Measurements from ENCODE around the gene SLC10A7. TPM values are rescaled to one million over a fixed set of nuclear protein-coding genes. Genes with fewer than 3 reads are reported as not detected.

SLC10A7 gene
- total and polyA plus RNA-seq, 2 of the 8 experiments (the other 6 are each of a cell fraction or from before 2014, with no cell fraction given), result 2.5 to 2.9 TPM

GRCh38 chr4:146317783-146318182 lies 204.0 kb downstream of the SLC10A7 start:
- Histone ChIP-seq H3K4me3 (ENCODE audit: extremely low read depth in 1 of 4, insufficient read depth in 2 of 4, low read depth in 3 of 4, low read length in 4 of 4) (no peak overlapping the region), H3K23ac (ENCODE audit: insufficient read length) (no peak overlapping the region), H3K9me3 (ENCODE audit: insufficient read depth in 2 of 2, low read depth in 1 of 2, low read length in 1 of 2) (no peaks in the 10 kb centered on the region), H3K79me2 (ENCODE audit: control insufficient read depth in 1 of 2, insufficient read depth in 2 of 2, low read length in 2 of 2) (no peaks in the 10 kb centered on the region), H4K8ac (ENCODE audit: extremely low read depth, insufficient read depth, low read length) (no peak overlapping the region), H3K23me2 (ENCODE audit: low read depth, low read length) (no peaks in the 10 kb centered on the region), H3K4ac (replicated peaks; ENCODE audit: insufficient read length, low read depth, low read length) (no peak overlapping the region), H3K18ac (ENCODE audit: extremely low read depth, low read length) (no peak overlapping the region), H2AK5ac (ENCODE audit: low read depth, low read length) (no peak overlapping the region), H3K79me1 (ENCODE audit: low read depth, low read length) (no peaks in the 10 kb centered on the region), H3K9ac (replicated peaks in 1 of 4; ENCODE audit: extremely low read depth in 1 of 4, low read depth in 3 of 4, low read length in 3 of 4) (no peak overlapping the region), H3K56ac (replicated peaks; ENCODE audit: insufficient read length, low read depth, low read length) (no peak overlapping the region), H4K91ac (replicated peaks; ENCODE audit: insufficient read length, low read length) (no peak overlapping the region), H4K5ac (ENCODE audit: insufficient read length, low read depth, low read length) (no peak overlapping the region), H2AFZ (ENCODE audit: low read length) (no peak overlapping the region), H2BK20ac (ENCODE audit: low read length) (no peak overlapping the region), H3K4me2 (ENCODE audit: insufficient read depth in 1 of 2, low read depth in 2 of 2, low read length in 2 of 2) (no peak overlapping the region), H3K36me3 (ENCODE audit: control insufficient read depth in 2 of 4, insufficient read depth in 4 of 4, low read length in 3 of 4) (no peaks in the 10 kb centered on the region), H3K27ac (ENCODE audit: low read depth, low read length) (no peak overlapping the region), H3K14ac (ENCODE audit: insufficient read length) (no peak overlapping the region), H4K20me1 (replicated peaks in 1 of 2; ENCODE audit: control insufficient read depth in 1 of 2, insufficient read depth in 2 of 2, low read length in 2 of 2) (no peaks in the 10 kb centered on the region), H3K4me1 (replicated peaks in 1 of 4; ENCODE audit: control insufficient read depth in 3 of 4, insufficient read depth in 4 of 4, low read length in 3 of 4) (no peaks in the 10 kb centered on the region), H3K27me3 (replicated peaks in 1 of 4; ENCODE audit: control insufficient read depth in 3 of 4, extremely low read depth in 1 of 4, insufficient read depth in 3 of 4, low read length in 3 of 4) (no peaks in the 10 kb centered on the region; a peak in 3 of 7 replicates), H2BK15ac (ENCODE audit: low read length) (no peak overlapping the region), H2BK12ac (ENCODE audit: low read depth, low read length) (no peak overlapping the region), H2BK120ac (replicated peaks; ENCODE audit: low read depth, low read length) (no peak overlapping the region), H2BK5ac (ENCODE audit: low read depth, low read length) (no peak overlapping the region)
- no peak for FAIRE-seq
- ChIA-PET POLR2A (ENCODE audit: partially characterized antibody) (no interaction called here), CTCF (ENCODE audit: partially characterized antibody) (interaction anchor here (1.1 kb wide), 1 partner anchor 23 kb away, joined by 4 read pairs; no protein-coding TSS in a partner anchor)
- no peak for DNase-seq (ENCODE audit: low read depth in 1 of 2, low spot score in 2 of 2)
- 100% methylated on average over 1 of the region's 1 CpG; no CpG with 5 or more reads in 1 of the 2 experiments for WGBS, 2 experiments (ENCODE audit: extremely low coverage in 1 of 2, insufficient coverage in 1 of 2, insufficient read length in 1 of 2, insufficient replicate concordance in 2 of 2, low coverage in 1 of 2, low lambda C conversion rate in 2 of 2, missing lambda C conversion rate in 1 of 2)
- TF ChIP-seq ZNF274 (IDR thresholded peaks at IDR 0.05; ENCODE audit: borderline replicate concordance, extremely low read depth, low read length) (no peak), ATF2 (IDR thresholded peaks at IDR 0.05; ENCODE audit: low read length) (no peak), KDM4A (IDR thresholded peaks at IDR 0.05; ENCODE audit: low read depth, low read length, severe bottlenecking) (no peak), SUZ12 (IDR thresholded peaks at IDR 0.05; ENCODE audit: low read length) (no peak), POLR2AphosphoS5 (IDR thresholded peaks at IDR 0.05; ENCODE audit: low read depth, low read length) (no peak), CHD1 (IDR thresholded peaks at IDR 0.05; ENCODE audit: low read depth, low read length) (no peak), MAFK (IDR thresholded peaks at IDR 0.05; ENCODE audit: low read depth, low read length) (no peak), SIX5 (IDR thresholded peaks at IDR 0.05; ENCODE audit: low read depth, low read length) (no peak), SP2 (IDR thresholded peaks at IDR 0.05; ENCODE audit: low read length) (no peak), ASH2L (IDR thresholded peaks at IDR 0.05; ENCODE audit: low read length) (no peak)
- TF ChIP-seq, protein P1, sequence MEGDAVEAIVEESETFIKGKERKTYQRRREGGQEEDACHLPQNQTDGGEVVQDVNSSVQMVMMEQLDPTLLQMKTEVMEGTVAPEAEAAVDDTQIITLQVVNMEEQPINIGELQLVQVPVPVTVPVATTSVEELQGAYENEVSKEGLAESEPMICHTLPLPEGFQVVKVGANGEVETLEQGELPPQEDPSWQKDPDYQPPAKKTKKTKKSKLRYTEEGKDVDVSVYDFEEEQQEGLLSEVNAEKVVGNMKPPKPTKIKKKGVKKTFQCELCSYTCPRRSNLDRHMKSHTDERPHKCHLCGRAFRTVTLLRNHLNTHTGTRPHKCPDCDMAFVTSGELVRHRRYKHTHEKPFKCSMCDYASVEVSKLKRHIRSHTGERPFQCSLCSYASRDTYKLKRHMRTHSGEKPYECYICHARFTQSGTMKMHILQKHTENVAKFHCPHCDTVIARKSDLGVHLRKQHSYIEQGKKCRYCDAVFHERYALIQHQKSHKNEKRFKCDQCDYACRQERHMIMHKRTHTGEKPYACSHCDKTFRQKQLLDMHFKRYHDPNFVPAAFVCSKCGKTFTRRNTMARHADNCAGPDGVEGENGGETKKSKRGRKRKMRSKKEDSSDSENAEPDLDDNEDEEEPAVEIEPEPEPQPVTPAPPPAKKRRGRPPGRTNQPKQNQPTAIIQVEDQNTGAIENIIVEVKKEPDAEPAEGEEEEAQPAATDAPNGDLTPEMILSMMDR (IDR thresholded peaks at IDR 0.05; ENCODE audit: control extremely low read depth in 1 of 3, insufficient read depth in 1 of 3, low read depth in 1 of 3, low read length in 3 of 3), result no peak
